HG03039 (cell line): ENCODE data around the gene PRR15L.
"Not testable (repeated sequence)": the region's sequence is repeated elsewhere in the genome, so short reads cannot be mapped to it uniquely, and the experiment has no call there.

Experiments
- ATAC-seq: cut with Tn5 transposase; IDR thresholded peaks from one replicate; pipeline ENCODE4 v1.9.1; 2021; ENCODE audit warnings: mild to moderate bottlenecking, moderate library complexity; ENCODE audit not compliant: unreplicated experiment

Gene PRR15L

DNA sequence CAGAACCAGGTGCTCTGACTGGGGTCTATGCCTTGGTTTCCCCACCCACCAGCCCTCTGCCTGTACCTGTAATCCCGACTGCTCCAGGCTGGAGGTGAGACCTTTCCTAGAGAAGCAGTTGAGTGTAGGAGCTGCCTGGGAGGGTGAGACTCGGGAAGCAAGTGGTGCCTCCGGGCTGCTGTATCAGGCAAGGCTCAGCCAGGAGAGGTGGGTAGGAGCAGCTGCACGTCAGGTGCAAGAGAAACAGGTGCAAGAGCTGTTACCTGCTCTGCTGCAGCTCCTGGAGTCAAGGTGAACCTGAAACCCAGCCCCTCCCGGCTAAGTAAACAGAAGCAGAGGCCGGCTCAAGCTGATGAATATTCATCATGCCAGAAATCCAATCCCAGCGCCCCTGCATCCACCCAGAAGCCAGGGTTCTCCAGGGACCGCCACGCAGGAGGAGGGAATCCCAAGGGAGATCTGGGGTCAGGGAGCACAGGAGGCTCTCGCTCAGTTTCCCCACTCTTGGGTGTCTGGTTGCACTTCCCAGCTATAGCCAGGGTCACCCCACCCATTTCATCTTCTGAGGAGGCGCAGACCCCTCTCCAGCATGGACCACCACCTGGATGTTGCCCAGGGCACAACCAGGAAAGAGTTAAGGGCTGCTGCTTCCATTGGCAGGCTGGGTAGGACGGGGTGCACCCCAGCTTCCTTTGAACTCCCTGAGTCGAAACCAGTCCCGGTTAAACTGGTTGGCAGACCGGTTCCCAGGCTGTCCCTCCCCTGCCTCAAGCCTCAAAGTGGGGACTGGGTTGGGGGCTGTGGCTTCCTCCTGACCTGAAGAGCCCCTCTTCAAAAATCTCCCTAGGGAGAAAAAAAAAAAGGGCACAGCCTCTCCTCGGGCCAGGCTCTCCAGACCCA is at the start of gene PRR15L:
PRR15L (minus strand) TSS at position 293 of the 900 bp plus-strand sequence. CDS start 4,649 bp downstream, outside the sequence.
- no peak for ATAC-seq

GRCh38 chr17:48006936-48007709 is 49.4 kb upstream of the PRR15L start:
- no peak for ATAC-seq

GRCh38 chr17:48004983-48005382 is 47.3 kb upstream of the PRR15L start:
- no peak for ATAC-seq

GRCh38 chr17:48003417-48004151 is 45.9 kb upstream of the PRR15L start:
- no peak for ATAC-seq

DNA sequence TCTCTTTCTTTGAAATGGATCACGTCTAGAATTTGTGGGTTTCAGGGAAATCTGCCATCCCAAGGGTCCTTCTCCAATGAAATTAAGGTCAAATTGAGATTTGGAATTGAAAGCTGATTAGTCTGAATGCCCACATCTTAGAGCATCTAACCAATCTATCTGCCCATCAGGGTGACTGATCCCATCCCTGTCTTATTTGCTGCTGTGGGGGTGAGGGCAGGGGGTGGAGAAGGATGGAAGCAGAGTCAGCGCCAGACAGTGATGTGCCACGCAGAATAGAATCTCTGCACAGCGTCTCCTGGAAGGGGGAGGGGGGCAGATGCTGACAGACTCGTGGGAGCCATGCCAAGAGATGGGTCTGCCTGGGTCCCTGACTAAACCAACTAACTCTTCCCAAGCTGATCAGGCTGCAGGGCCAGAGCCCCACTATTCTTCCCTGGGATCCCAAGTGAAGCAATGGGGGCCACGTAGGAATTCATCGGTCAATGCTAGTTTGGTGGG is 45.3 kb upstream of the PRR15L start:
- ATAC-seq = no peak

GRCh38 chr17:48002266-48002915 is 44.7 kb upstream of the PRR15L start:
- no peak for ATAC-seq

- ATAC-seq = not testable (repeated sequence)
Measured at GRCh38 chr17:48001657-48002056, 44.0 kb upstream of the PRR15L start.

DNA sequence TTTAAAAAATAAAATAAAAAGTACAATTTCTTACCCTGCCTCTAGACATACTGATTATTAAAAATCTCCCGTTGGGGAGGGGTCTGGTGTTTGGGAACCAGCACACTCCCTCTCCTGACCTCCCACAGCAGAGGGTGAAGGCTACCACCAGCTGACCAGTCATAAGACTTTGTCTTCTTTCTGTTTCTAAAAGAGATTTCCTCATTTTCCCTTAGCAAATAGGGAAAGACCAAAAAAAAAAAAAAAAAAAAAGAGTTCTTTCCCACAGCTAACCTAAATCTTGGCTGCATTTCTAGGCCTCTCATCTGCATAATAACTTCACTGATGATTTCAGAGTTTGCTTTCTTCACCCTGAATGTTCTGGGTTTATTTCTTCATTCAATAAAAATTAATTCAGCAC is 43.5 kb upstream of the PRR15L start:
- no peak for ATAC-seq

DNA sequence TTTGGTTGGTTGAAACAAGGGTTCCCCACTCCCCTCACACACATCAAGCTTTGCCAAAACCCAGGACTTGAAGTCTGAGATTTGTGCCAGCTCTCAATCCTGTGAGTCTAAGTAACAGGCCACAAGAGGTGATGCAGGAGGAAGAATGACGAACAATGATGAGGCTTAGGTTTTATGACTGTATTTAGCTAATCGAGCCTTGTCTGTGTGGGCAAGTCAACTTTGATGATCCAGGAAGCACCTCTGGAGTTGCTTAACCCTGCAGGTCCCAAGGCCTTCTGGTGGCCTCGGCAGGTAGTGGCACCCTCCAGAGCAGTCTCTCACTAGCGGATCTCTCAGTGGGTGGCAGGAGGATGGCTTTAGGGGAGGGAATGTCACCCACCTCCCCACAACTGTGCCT is 41.9 kb upstream of the PRR15L start:
- no peak for ATAC-seq

DNA sequence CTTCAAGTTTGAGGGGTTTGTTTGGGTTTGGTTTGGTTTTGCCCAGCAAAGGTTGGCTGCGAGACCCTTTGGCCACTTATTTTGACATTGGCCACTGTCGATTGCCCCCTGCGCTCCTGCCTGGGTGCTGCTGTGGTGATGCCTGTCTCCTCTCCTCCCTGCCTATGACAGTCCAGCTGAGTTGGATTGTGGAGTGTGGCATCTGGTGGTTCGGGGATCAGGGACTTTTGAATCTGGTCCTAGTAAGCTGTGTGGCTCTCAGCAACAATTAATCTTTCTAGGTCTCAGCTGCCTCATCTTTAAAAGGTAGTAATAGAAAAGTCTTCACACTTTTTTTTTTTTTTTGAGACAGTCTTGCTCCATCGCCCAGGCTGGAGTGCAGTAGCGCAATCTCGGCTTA is 40.4 kb upstream of the PRR15L start:
- no peak for ATAC-seq

DNA sequence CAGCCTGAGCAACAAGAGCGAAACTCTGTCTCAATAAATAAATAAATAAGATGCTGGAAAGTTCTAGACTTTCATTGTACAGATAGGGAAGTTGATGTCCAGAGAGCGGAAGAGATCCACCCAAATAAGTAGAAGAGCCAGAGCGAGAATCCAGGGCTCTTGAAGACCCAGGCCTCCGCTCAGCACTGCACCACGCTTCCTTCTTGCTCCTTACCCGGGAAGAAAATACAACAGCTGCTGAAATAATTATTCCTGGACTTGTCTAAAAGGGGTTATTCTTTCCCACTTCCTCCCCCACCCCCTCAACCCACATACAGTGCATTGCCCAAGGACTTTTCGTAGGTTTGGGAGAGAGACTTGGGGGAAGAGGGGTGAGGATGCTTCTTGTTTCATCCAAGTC is 39.9 kb upstream of the PRR15L start:
- no peak for ATAC-seq

DNA sequence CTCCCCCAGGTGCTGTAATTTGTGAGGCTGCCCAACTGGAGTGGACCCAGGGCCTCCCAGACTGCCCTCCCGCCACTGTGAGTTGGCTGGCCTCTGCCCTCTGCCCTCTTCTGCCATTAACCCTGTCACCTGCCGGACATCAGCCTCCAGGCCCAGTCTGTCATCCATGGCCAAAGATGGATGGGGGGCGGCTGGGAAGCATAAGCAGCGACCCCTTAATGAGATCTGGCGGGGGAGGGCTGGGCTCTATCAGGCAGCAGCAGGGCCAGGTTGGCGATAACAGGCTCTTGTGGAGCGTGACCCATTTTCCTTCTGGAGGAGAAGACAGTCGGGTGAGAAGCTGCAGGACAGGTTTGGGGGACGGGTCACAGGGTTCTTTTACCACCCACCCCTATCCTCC is 38.5 kb upstream of the PRR15L start:
- ATAC-seq = no peak

GRCh38 chr17:47995241-47995935 is 37.7 kb upstream of the PRR15L start:
- ATAC-seq = no peak

- ATAC-seq = no peak
Measured at GRCh38 chr17:47994724-47995123, 37.0 kb upstream of the PRR15L start.

DNA sequence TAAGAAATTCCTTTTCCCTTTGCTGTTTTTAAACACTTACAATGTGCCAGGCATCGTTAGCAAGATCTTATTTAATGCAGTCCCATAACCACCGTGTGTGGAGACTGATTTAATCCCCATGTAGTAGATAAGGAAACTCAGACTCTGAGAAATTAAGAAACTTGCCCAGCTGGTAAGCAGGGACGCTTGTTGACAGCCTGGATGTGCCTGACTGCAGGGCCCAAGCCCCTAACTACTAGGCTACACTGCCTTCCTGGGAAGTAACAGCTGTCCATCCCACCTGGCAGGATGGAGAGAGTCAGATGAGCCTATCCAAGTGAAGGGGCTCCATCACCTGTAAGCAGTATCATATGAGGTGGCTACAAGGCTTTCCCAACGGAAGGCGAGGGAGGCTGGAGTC is 36.3 kb upstream of the PRR15L start:
- ATAC-seq = no peak

GRCh38 chr17:47993031-47993564 is 35.4 kb upstream of the PRR15L start:
- ATAC-seq = no peak

- no peak for ATAC-seq
Measured at GRCh38 chr17:47992216-47992615, 34.5 kb upstream of the PRR15L start.

- ATAC-seq = no peak
Measured at GRCh38 chr17:47990962-47991731, 33.5 kb upstream of the PRR15L start.

- no peak for ATAC-seq
Measured at GRCh38 chr17:47989700-47990099, 32.0 kb upstream of the PRR15L start.
